Stomach (tissue), 4 donors: ENCODE data around the gene RPL29.

Experiments
- CTCF ChIP-seq, 7 experiments: fragments of 450-650 bp in 4 of 7; fragments of 200-600 bp in 3 of 7; sonication (generic) in 3 of 7; IDR thresholded peaks; one replicate each; pipeline ENCODE4 v1.5.1; 2016 to 2019; ENCODE audit warnings: antibody characterized with exemption in 7 of 7, control low read depth in 2 of 7, mild to moderate bottlenecking in 1 of 7
- POLR2AphosphoS5 ChIP-seq, 3 donors: sonication (generic); formaldehyde crosslinking; IDR thresholded peaks; one replicate each; pipeline ENCODE4 v1.6.1; 2016; ENCODE audit warnings: antibody characterized with exemption in 3 of 3

- TF ChIP-seq CTCF (IDR thresholded peaks at IDR 0.05) (no peak), POLR2AphosphoS5 (IDR thresholded peaks at IDR 0.05) (no peak)
These were observed 39.0 kb upstream of the RPL29 start for GRCh38 chr3:52034651-52035050.
